HEK293 (cell line): ENCODE data around the gene DOCK4.

Source experiments
- KLF9 ChIP-seq: fragments of 450-650 bp; formaldehyde crosslinking; IDR thresholded peaks from 2 replicates; pipeline ENCODE4 v1.5.1; 2016; ENCODE audit warnings: missing biosample characterization, missing genetic modification characterization, low read depth
- ZBTB21 ChIP-seq: fragments of 450-650 bp; formaldehyde crosslinking; IDR thresholded peaks from 2 replicates; pipeline ENCODE4 v1.5.1; 2017; ENCODE audit warnings: missing biosample characterization, missing genetic modification characterization
- ZBTB8A ChIP-seq: fragments of 450-650 bp; formaldehyde crosslinking; IDR thresholded peaks from 2 replicates; pipeline ENCODE4 v1.5.1; 2016; ENCODE audit warnings: missing biosample characterization, missing genetic modification characterization
- ZNF146 ChIP-seq: fragments of 450-650 bp; formaldehyde crosslinking; IDR thresholded peaks from 2 replicates; pipeline ENCODE4 v1.5.1; 2016; ENCODE audit warnings: missing biosample characterization, missing genetic modification characterization
- ZNF324 ChIP-seq: fragments of 450-650 bp; formaldehyde crosslinking; IDR thresholded peaks from 2 replicates; pipeline ENCODE4 v1.5.1; 2016; ENCODE audit warnings: missing biosample characterization, missing genetic modification characterization
- ZNF354C ChIP-seq: fragments of 450-650 bp; formaldehyde crosslinking; IDR thresholded peaks from 2 replicates; pipeline ENCODE4 v1.5.1; 2016; ENCODE audit warnings: missing biosample characterization, missing genetic modification characterization, low read depth, borderline replicate concordance
- ZNF548 ChIP-seq: fragments of 450-650 bp; formaldehyde crosslinking; IDR thresholded peaks from 2 replicates; pipeline ENCODE4 v1.5.1; 2016; ENCODE audit warnings: missing biosample characterization, missing genetic modification characterization
- ZNF549 ChIP-seq: fragments of 450-650 bp; IDR thresholded peaks from 2 replicates; pipeline ENCODE4 v1.5.1; 2018; ENCODE audit warnings: missing biosample characterization, missing genetic modification characterization, mild to moderate bottlenecking, inconsistent platforms, moderate library complexity
- ZNF600 ChIP-seq: fragments of 450-650 bp; formaldehyde crosslinking; IDR thresholded peaks from 2 replicates; pipeline ENCODE4 v1.5.1; 2016; ENCODE audit warnings: missing biosample characterization, missing genetic modification characterization
- TF ChIP-seq, protein P1 (sequence below): fragments of 450-650 bp; formaldehyde crosslinking; IDR thresholded peaks from 2 replicates; pipeline ENCODE4 v1.5.1; 2016; ENCODE audit warnings: missing biosample characterization, missing genetic modification characterization
- TF ChIP-seq, protein P2 (sequence below): fragments of 450-650 bp; formaldehyde crosslinking; IDR thresholded peaks from 2 replicates; pipeline ENCODE4 v1.5.1; 2017; ENCODE audit warnings: missing biosample characterization, mild to moderate bottlenecking, missing genetic modification characterization, moderate library complexity
- TF ChIP-seq, protein P3 (sequence below): fragments of 450-650 bp; formaldehyde crosslinking; IDR thresholded peaks from 2 replicates; pipeline ENCODE4 v1.5.1; 2017; ENCODE audit warnings: missing biosample characterization, missing genetic modification characterization

DNA sequence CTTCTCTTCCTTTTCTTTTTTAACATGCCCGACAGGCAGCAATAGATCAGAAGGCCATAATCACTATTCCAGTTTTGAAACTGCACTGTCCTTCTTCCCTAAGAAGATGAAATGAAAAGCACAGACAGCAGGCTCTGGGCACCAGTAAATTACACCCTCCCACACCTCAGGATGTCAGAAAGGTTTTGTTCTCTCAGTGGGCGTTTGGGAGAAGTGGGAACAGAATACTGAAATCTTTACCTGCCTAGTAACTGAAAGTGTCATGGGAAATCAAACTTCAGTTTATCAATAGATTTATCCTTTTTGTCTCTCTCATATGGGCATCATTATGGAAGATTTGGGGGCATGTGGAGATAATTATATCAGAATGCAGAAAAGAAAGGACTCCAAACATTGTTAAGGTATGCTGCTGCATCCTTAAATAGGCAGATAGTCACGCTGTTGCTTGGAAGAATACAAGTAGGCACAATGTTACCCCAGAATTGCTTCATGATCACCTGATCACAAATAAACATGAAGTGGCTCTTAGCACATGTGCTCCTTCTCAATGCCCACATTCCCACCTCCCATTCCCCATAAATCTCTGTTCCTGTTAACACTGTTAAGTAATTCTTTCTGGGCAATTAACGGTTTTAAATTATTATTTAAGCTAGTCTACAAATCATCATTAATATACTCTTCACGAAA lies 113.3 kb downstream of the DOCK4 start:
- no peak for TF ChIP-seq ZNF548 (tag by site-specific recombination)
- no peak for TF ChIP-seq ZBTB8A
- no peak for TF ChIP-seq ZNF324
- TF ChIP-seq, protein P1, sequence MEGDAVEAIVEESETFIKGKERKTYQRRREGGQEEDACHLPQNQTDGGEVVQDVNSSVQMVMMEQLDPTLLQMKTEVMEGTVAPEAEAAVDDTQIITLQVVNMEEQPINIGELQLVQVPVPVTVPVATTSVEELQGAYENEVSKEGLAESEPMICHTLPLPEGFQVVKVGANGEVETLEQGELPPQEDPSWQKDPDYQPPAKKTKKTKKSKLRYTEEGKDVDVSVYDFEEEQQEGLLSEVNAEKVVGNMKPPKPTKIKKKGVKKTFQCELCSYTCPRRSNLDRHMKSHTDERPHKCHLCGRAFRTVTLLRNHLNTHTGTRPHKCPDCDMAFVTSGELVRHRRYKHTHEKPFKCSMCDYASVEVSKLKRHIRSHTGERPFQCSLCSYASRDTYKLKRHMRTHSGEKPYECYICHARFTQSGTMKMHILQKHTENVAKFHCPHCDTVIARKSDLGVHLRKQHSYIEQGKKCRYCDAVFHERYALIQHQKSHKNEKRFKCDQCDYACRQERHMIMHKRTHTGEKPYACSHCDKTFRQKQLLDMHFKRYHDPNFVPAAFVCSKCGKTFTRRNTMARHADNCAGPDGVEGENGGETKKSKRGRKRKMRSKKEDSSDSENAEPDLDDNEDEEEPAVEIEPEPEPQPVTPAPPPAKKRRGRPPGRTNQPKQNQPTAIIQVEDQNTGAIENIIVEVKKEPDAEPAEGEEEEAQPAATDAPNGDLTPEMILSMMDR (tag by site-specific recombination) = no peak
- TF ChIP-seq, protein P2, sequence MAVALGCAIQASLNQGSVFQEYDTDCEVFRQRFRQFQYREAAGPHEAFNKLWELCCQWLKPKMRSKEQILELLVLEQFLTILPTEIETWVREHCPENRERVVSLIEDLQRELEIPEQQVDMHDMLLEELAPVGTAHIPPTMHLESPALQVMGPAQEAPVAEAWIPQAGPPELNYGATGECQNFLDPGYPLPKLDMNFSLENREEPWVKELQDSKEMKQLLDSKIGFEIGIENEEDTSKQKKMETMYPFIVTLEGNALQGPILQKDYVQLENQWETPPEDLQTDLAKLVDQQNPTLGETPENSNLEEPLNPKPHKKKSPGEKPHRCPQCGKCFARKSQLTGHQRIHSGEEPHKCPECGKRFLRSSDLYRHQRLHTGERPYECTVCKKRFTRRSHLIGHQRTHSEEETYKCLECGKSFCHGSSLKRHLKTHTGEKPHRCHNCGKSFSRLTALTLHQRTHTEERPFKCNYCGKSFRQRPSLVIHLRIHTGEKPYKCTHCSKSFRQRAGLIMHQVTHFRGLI = no peak
- TF ChIP-seq, protein P3, sequence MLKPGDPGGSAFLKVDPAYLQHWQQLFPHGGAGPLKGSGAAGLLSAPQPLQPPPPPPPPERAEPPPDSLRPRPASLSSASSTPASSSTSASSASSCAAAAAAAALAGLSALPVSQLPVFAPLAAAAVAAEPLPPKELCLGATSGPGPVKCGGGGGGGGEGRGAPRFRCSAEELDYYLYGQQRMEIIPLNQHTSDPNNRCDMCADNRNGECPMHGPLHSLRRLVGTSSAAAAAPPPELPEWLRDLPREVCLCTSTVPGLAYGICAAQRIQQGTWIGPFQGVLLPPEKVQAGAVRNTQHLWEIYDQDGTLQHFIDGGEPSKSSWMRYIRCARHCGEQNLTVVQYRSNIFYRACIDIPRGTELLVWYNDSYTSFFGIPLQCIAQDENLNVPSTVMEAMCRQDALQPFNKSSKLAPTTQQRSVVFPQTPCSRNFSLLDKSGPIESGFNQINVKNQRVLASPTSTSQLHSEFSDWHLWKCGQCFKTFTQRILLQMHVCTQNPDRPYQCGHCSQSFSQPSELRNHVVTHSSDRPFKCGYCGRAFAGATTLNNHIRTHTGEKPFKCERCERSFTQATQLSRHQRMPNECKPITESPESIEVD (tag by site-specific recombination) = no peak
- no peak for TF ChIP-seq ZNF354C
- no peak for TF ChIP-seq KLF9 (tag by site-specific recombination)
- no peak for TF ChIP-seq ZNF600 (tag by site-specific recombination)
- no peak for TF ChIP-seq ZNF146 (tag by site-specific recombination)
- no peak for TF ChIP-seq ZNF549 (tag by site-specific recombination)
- no peak for TF ChIP-seq ZBTB21 (tag by site-specific recombination)
